IMR-90 (cell line): Measurements from ENCODE around the gene KICS2. TPM values are rescaled to one million over a fixed set of nuclear protein-coding genes. Genes with fewer than 3 reads are reported as not detected.

Experiments
- ATAC-seq: fragments of 200-7000 bp; cut with Tn5 transposase; 2 replicates; pipeline ENCODE4 v1.9.1; 2020; ENCODE audit warnings: low read depth, mild to moderate bottlenecking, moderate library complexity
- BruUV-seq: library from RNA; stranded (reverse); fragments of 400-500 nt; replicated peaks from 2 replicates; lab custom pipeline; 2021; lab: Mats Ljungman, UMichigan
- CTCF ChIA-PET: fragments of 300-600 bp; formaldehyde crosslinking; extraction: SDS; loops from one replicate; lab custom pipeline; 2021; ENCODE audit warnings: antibody characterized with exemption; lab: Yijun Ruan, JAX
- POLR2A ChIA-PET: fragments of 300-600 bp; sonication (Branson Sonifier 250); formaldehyde crosslinking; loops from one replicate; lab custom pipeline; 2022; ENCODE audit warnings: antibody characterized with exemption; ENCODE audit not compliant: unreplicated experiment; lab: Charles Lee
- DNase-seq: peaks from one replicate; pipeline ENCODE4 v3.0.0; 2013
- H2AFZ ChIP-seq: replicated peaks from 2 replicates; pipeline ENCODE3; 2013; ENCODE audit warnings: low read length, mild to moderate bottlenecking; ENCODE audit not compliant: poor library complexity
- H2AK5ac ChIP-seq: 2 replicates; pipeline ENCODE4 v1.6.1; 2013; ENCODE audit warnings: low read depth, low read length, inconsistent platforms
- H2AK9ac ChIP-seq: replicated peaks from 2 replicates; pipeline ENCODE3; 2013; ENCODE audit warnings: mild to moderate bottlenecking, low read depth, low read length, moderate library complexity; ENCODE audit not compliant: poor library complexity
- H2BK120ac ChIP-seq: 2 replicates; pipeline ENCODE4 v1.6.1; 2013; ENCODE audit warnings: low read depth, low read length, inconsistent platforms
- H2BK15ac ChIP-seq: 3 replicates; pipeline ENCODE4 v1.6.1; 2013; ENCODE audit warnings: low read depth, low read length, inconsistent platforms
- H2BK20ac ChIP-seq: 2 replicates; pipeline ENCODE4 v1.6.1; 2013; ENCODE audit warnings: low read depth, mild to moderate bottlenecking, inconsistent platforms, low read length, moderate library complexity
- H2BK5ac ChIP-seq: 2 replicates; pipeline ENCODE4 v1.6.1; 2013; ENCODE audit warnings: mild to moderate bottlenecking, low read depth, low read length, inconsistent platforms; ENCODE audit not compliant: poor library complexity, severe bottlenecking
- H3K14ac ChIP-seq: replicated peaks from 2 replicates; pipeline ENCODE4 v1.6.1; 2013; ENCODE audit warnings: low read depth, low read length, inconsistent platforms
- H3K18ac ChIP-seq: 2 replicates; pipeline ENCODE4 v1.6.1; 2013; ENCODE audit warnings: low read depth, low read length, control low read depth
- H3K23ac ChIP-seq: 2 replicates; pipeline ENCODE4 v1.6.1; 2013; ENCODE audit warnings: low read depth, low read length, inconsistent platforms
- H3K27ac ChIP-seq: 2 replicates; pipeline ENCODE4 v1.5.1; 2013; ENCODE audit warnings: mild to moderate bottlenecking, control low read depth, low read length; ENCODE audit not compliant: insufficient read depth
- H3K27me3 ChIP-seq: 2 replicates; pipeline ENCODE4 v1.6.1; 2013; ENCODE audit warnings: low read length; ENCODE audit not compliant: control insufficient read depth, insufficient read depth
- H3K36me3 ChIP-seq: 2 replicates; pipeline ENCODE4 v1.6.1; 2013; ENCODE audit warnings: low read length, mixed read lengths; ENCODE audit not compliant: control insufficient read depth, insufficient read depth
- H3K4ac ChIP-seq: 2 replicates; pipeline ENCODE4 v1.6.1; 2013; ENCODE audit warnings: low read depth, low read length, inconsistent platforms
- H3K4me1 ChIP-seq: 2 replicates; pipeline ENCODE4 v1.6.1; 2013; ENCODE audit warnings: low read length, mixed read lengths; ENCODE audit not compliant: control insufficient read depth, insufficient read depth
- H3K4me2 ChIP-seq: 2 replicates; pipeline ENCODE4 v1.6.1; 2013; ENCODE audit warnings: low read depth, mild to moderate bottlenecking, control low read depth, low read length, moderate library complexity
- H3K4me3 ChIP-seq: 2 replicates; pipeline ENCODE4 v1.5.1; 2013; ENCODE audit warnings: low read depth, mild to moderate bottlenecking, control low read depth, low read length, moderate library complexity; ENCODE audit not compliant: insufficient read depth
- H3K56ac ChIP-seq: 2 replicates; pipeline ENCODE4 v1.6.1; 2013; ENCODE audit warnings: low read length, inconsistent platforms; ENCODE audit not compliant: insufficient read depth; ENCODE audit errors: extremely low read depth
- H3K79me1 ChIP-seq, 2 experiments: 2 replicates each; pipeline ENCODE4 v1.6.1; 2013; ENCODE audit warnings: low read length in 2 of 2, inconsistent platforms in 1 of 2, low read depth in 1 of 2
- H3K9ac ChIP-seq: 2 replicates; pipeline ENCODE4 v1.6.1; 2013; ENCODE audit warnings: low read depth, low read length, control low read depth
- H3K9me1 ChIP-seq: 2 replicates; pipeline ENCODE4 v1.6.1; 2013; ENCODE audit warnings: low read length, inconsistent platforms; ENCODE audit not compliant: insufficient read depth
- H3K9me3 ChIP-seq: 2 replicates; pipeline ENCODE4 v1.6.1; 2013; ENCODE audit warnings: low read length; ENCODE audit not compliant: control insufficient read depth, insufficient read depth
- H4K20me1 ChIP-seq: 2 replicates; pipeline ENCODE4 v1.6.1; 2013; ENCODE audit warnings: low read length, inconsistent platforms; ENCODE audit not compliant: insufficient read depth
- H4K5ac ChIP-seq: 2 replicates; pipeline ENCODE4 v1.6.1; 2013; ENCODE audit warnings: mild to moderate bottlenecking, low read depth, low read length, control low read depth
- H4K8ac ChIP-seq, 2 experiments: 2 replicates each; pipeline ENCODE4 v1.6.1; 2013; ENCODE audit warnings: low read depth in 2 of 2, low read length in 2 of 2, control low read depth in 1 of 2, inconsistent platforms in 1 of 2
- H4K91ac ChIP-seq: 2 replicates; pipeline ENCODE4 v1.6.1; 2013; ENCODE audit warnings: low read depth, low read length, inconsistent platforms; ENCODE audit not compliant: insufficient read depth
- CEBPB ChIP-seq: IDR thresholded peaks from 2 replicates; pipeline ENCODE4 v1.6.1; 2012; ENCODE audit warnings: low read depth, low read length, improper control_type of control experiment
- FOS ChIP-seq: fragments of 150-350 bp; IDR thresholded peaks from 2 replicates; pipeline ENCODE4 v1.6.1; 2016; ENCODE audit warnings: low read depth, low read length
- MAZ ChIP-seq: IDR thresholded peaks from 2 replicates; pipeline ENCODE4 v1.6.1; 2012; ENCODE audit warnings: low read depth, mild to moderate bottlenecking, low read length, improper control_type of control experiment, moderate library complexity, borderline replicate concordance
- MXI1 ChIP-seq: IDR thresholded peaks from 2 replicates; pipeline ENCODE4 v1.6.1; 2012; ENCODE audit warnings: low read depth, mild to moderate bottlenecking, low read length, moderate library complexity, borderline replicate concordance
- NFE2L2 ChIP-seq: fragments of 150-350 bp; IDR thresholded peaks from 2 replicates; pipeline ENCODE4 v1.6.1; 2016; ENCODE audit warnings: low read depth, mild to moderate bottlenecking, low read length
- POLR2A ChIP-seq: IDR thresholded peaks from 2 replicates; pipeline ENCODE4 v1.6.1; 2012; ENCODE audit warnings: mild to moderate bottlenecking, low read depth, low read length
- RCOR1 ChIP-seq: IDR thresholded peaks from 2 replicates; pipeline ENCODE4 v1.6.1; 2012; ENCODE audit warnings: mild to moderate bottlenecking, low read length, improper control_type of control experiment; ENCODE audit not compliant: insufficient replicate concordance
- SMC3 ChIP-seq: fragments of 150-350 bp; IDR thresholded peaks from 2 replicates; pipeline ENCODE4 v1.6.1; 2016; ENCODE audit warnings: low read depth, mild to moderate bottlenecking, antibody characterized with exemption, low read length, moderate library complexity
- USF2 ChIP-seq: fragments of 150-350 bp; IDR thresholded peaks from 2 replicates; pipeline ENCODE4 v1.6.1; 2017; ENCODE audit warnings: mild to moderate bottlenecking, antibody characterized with exemption, low read length, low read depth
- dilution Hi-C: fragments of 300-500 bp; cut with HindIII; formaldehyde crosslinking; loops from one replicate; pipeline ENCODE4 v1.14.3; 2018; ENCODE audit warnings: low sequenced_read_pairs; ENCODE audit not compliant: unreplicated experiment
- in situ Hi-C: fragments of 300-500 bp; cut with MboI; formaldehyde crosslinking; loops from 3 replicates; pipeline ENCODE4 v1.14.3; 2019; ENCODE audit warnings: low sequenced_read_pairs, inconsistent platforms, mixed read lengths
- intact Hi-C: fragments of 100-400 bp; cut with micrococcal nuclease; formaldehyde crosslinking; loops from 2 replicates; pipeline ENCODE4 v1.10.0; 2022
- polyA plus RNA-seq, 3 experiments: library from polyadenylated mRNA; depleted of rRNA; stranded (reverse); fragments of >200 nt; gene quantifications; 2 replicates each; pipeline ENCODE4 v1.2.3, GENCODE V29; 2012; ENCODE audit warnings: low replicate concordance in 1 of 3
- total RNA-seq: library from RNA; depleted of rRNA; stranded (reverse); fragments of >200 nt; gene quantifications from 2 replicates; pipeline ENCODE4 v1.2.3, GENCODE V29; 2012
- TF ChIP-seq, protein P1 (sequence below): fragments of 150-350 bp; IDR thresholded peaks from 2 replicates; pipeline ENCODE4 v1.6.1; 2016; ENCODE audit warnings: low read depth, mild to moderate bottlenecking, low read length, moderate library complexity, borderline replicate concordance
- TF ChIP-seq, protein P2 (sequence below): conservative IDR thresholded peaks from 2 replicates; pipeline ENCODE4 v1.5.1; 2012; ENCODE audit warnings: mild to moderate bottlenecking, low read depth, low read length, improper control_type of control experiment

Gene KICS2
- total and polyA plus RNA-seq, 2 of the 4 experiments (the other 2 are of a cell fraction) = 2.4 to 6.1 TPM

DNA sequence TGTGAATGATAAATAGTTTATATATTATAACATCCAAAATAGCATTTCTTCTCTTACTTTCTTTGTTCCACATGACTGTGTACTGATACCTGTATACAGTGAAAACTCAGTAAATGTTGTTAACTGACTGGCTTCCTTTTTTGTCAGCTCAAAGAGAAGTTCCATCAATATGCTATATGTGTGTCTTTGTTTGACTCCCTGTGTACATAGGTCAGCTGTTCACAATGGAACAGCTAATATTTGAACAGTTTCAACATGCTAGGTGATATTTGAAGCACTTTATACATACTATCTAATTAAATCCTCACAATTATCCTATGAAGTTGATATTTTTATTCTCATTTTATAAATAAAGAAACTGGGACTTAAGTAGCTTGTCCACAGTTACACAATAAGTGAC, 15.3 kb upstream of the KICS2 start:
- Histone ChIP-seq H3K9me1 (no peaks in the 10 kb centered on the region), H3K4me2 (no peak overlapping the region), H2BK15ac (no peak overlapping the region), H3K27ac (no peak overlapping the region), H3K79me1 (no peaks in the 10 kb centered on the region), H4K91ac (no peak overlapping the region), H3K9ac (no peak overlapping the region), H2BK120ac (no peak overlapping the region), H2AK5ac (no peak overlapping the region), H3K9me3 (no peaks in the 10 kb centered on the region), H3K4me1 (peaks cover under 1% of the 10 kb centered on the region; the same call in 1 of the 2 replicates), H3K4ac (no peak overlapping the region), H2AFZ (no peak overlapping the region), H2AK9ac (no peak overlapping the region), H3K4me3 (no peak overlapping the region), H3K36me3 (no peaks in the 10 kb centered on the region), H3K18ac (no peak overlapping the region), H3K56ac (no peak overlapping the region), H2BK20ac (no peak overlapping the region), H3K27me3 (no peaks in the 10 kb centered on the region), H4K5ac (no peak overlapping the region), H3K14ac (no peak overlapping the region), H2BK5ac (no peak overlapping the region), H3K23ac (no peak overlapping the region), H4K8ac (no peak overlapping the region), H4K20me1 (no peaks in the 10 kb centered on the region)
- ChIA-PET POLR2A (no interaction called here), CTCF (interaction anchor here (0.6 to 1.9 kb wide), 3 partner anchors 17 to 398 kb away, joined by 3 to 9 read pairs (median 5); no protein-coding TSS in a partner anchor)
- in situ Hi-C loops = no loop called here
- ATAC-seq (no peak), DNase-seq (no peak)
- no TSS peak for BruUV-seq
- intact Hi-C loops = no loop called here
- no peak for TF ChIP-seq RCOR1
- no peak for TF ChIP-seq SMC3
- no peak for TF ChIP-seq POLR2A
- no peak for TF ChIP-seq NFE2L2
- TF ChIP-seq, protein P1, sequence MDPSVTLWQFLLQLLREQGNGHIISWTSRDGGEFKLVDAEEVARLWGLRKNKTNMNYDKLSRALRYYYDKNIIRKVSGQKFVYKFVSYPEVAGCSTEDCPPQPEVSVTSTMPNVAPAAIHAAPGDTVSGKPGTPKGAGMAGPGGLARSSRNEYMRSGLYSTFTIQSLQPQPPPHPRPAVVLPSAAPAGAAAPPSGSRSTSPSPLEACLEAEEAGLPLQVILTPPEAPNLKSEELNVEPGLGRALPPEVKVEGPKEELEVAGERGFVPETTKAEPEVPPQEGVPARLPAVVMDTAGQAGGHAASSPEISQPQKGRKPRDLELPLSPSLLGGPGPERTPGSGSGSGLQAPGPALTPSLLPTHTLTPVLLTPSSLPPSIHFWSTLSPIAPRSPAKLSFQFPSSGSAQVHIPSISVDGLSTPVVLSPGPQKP = no peak
- TF ChIP-seq MXI1 = no peak
- TF ChIP-seq MAZ = no peak
- TF ChIP-seq, protein P2, sequence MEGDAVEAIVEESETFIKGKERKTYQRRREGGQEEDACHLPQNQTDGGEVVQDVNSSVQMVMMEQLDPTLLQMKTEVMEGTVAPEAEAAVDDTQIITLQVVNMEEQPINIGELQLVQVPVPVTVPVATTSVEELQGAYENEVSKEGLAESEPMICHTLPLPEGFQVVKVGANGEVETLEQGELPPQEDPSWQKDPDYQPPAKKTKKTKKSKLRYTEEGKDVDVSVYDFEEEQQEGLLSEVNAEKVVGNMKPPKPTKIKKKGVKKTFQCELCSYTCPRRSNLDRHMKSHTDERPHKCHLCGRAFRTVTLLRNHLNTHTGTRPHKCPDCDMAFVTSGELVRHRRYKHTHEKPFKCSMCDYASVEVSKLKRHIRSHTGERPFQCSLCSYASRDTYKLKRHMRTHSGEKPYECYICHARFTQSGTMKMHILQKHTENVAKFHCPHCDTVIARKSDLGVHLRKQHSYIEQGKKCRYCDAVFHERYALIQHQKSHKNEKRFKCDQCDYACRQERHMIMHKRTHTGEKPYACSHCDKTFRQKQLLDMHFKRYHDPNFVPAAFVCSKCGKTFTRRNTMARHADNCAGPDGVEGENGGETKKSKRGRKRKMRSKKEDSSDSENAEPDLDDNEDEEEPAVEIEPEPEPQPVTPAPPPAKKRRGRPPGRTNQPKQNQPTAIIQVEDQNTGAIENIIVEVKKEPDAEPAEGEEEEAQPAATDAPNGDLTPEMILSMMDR = no peak
- no peak for TF ChIP-seq USF2
- TF ChIP-seq CEBPB = no peak
- TF ChIP-seq FOS = no peak
- dilution Hi-C loops = no loop called here
